ENCODE results near the gene PES1.

GRCh38 chr22:30556388-30556787 lies 35.3 kb downstream of the PES1 start:
- TF ChIP-seq, protein P1, sequence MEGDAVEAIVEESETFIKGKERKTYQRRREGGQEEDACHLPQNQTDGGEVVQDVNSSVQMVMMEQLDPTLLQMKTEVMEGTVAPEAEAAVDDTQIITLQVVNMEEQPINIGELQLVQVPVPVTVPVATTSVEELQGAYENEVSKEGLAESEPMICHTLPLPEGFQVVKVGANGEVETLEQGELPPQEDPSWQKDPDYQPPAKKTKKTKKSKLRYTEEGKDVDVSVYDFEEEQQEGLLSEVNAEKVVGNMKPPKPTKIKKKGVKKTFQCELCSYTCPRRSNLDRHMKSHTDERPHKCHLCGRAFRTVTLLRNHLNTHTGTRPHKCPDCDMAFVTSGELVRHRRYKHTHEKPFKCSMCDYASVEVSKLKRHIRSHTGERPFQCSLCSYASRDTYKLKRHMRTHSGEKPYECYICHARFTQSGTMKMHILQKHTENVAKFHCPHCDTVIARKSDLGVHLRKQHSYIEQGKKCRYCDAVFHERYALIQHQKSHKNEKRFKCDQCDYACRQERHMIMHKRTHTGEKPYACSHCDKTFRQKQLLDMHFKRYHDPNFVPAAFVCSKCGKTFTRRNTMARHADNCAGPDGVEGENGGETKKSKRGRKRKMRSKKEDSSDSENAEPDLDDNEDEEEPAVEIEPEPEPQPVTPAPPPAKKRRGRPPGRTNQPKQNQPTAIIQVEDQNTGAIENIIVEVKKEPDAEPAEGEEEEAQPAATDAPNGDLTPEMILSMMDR (conservative IDR thresholded peaks at IDR 0.05), result no peak
- TF ChIP-seq ZFX (IDR thresholded peaks at IDR 0.05), result no peak
